A673 (cell line): Measurements from ENCODE around the gene DRC7. TPM values are rescaled to one million over a fixed set of nuclear protein-coding genes. Genes with fewer than 3 reads are reported as not detected.

Experiments used
- BruUV-seq: library from RNA; stranded (reverse); fragments of 400-500 nt; replicated peaks from 2 replicates; lab custom pipeline; 2021; lab: Mats Ljungman, UMichigan
- CTCF ChIA-PET: fragments of 300-600 bp; sonication (Branson Sonifier 250); formaldehyde crosslinking; loops from one replicate; lab custom pipeline; 2022; ENCODE audit warnings: antibody characterized with exemption; lab: Charles Lee
- POLR2A ChIA-PET: fragments of 300-600 bp; sonication (Branson Sonifier 250); formaldehyde crosslinking; loops from one replicate; lab custom pipeline; 2022; ENCODE audit warnings: antibody characterized with exemption; ENCODE audit not compliant: low non-redundant PET; lab: Charles Lee
- DNase-seq: peaks from one replicate; pipeline ENCODE4 v3.0.0-alpha.2; 2015; ENCODE audit warnings: low spot score
- H3K27ac ChIP-seq: fragments of 200-600 bp; sonication (generic); 2 replicates; pipeline ENCODE4 v1.5.1; 2016; ENCODE audit warnings: mixed run types, low read depth, mild to moderate bottlenecking, mixed read lengths, antibody characterized with exemption, low read length; ENCODE audit not compliant: poor library complexity, severe bottlenecking
- H3K27me3 ChIP-seq: fragments of 200-600 bp; sonication (generic); replicated peaks from 2 replicates; pipeline ENCODE4 v1.6.1; 2017; ENCODE audit warnings: mixed run types, low read depth, mild to moderate bottlenecking, mixed read lengths, antibody characterized with exemption, low read length; ENCODE audit not compliant: insufficient read depth, poor library complexity
- H3K36me3 ChIP-seq: fragments of 200-600 bp; sonication (generic); 2 replicates; pipeline ENCODE4 v1.6.1; 2016; ENCODE audit warnings: mixed run types, mild to moderate bottlenecking, mixed read lengths, antibody characterized with exemption, low read length; ENCODE audit not compliant: insufficient read depth, poor library complexity, severe bottlenecking
- H3K4me1 ChIP-seq: fragments of 200-600 bp; sonication (generic); 2 replicates; pipeline ENCODE4 v1.6.1; 2017; ENCODE audit warnings: mixed run types, mild to moderate bottlenecking, mixed read lengths, antibody characterized with exemption, low read length; ENCODE audit not compliant: insufficient read depth, poor library complexity, severe bottlenecking
- H3K4me3 ChIP-seq: fragments of 200-600 bp; sonication (generic); 2 replicates; pipeline ENCODE4 v1.5.1; 2016; ENCODE audit warnings: low read depth, mixed run types, mild to moderate bottlenecking, mixed read lengths, low read length; ENCODE audit not compliant: poor library complexity, severe bottlenecking
- H3K9me3 ChIP-seq: fragments of 200-600 bp; sonication (generic); 2 replicates; pipeline ENCODE4 v1.6.1; 2016; ENCODE audit warnings: mixed run types, low read depth, mild to moderate bottlenecking, mixed read lengths, antibody characterized with exemption, low read length; ENCODE audit not compliant: poor library complexity, severe bottlenecking
- EZH2 ChIP-seq: fragments of 200-600 bp; sonication (generic); IDR thresholded peaks from 2 replicates; pipeline ENCODE4 v1.6.1; 2017; ENCODE audit warnings: borderline replicate concordance, low read depth, mild to moderate bottlenecking, mixed read lengths, antibody characterized with exemption, low read length; ENCODE audit not compliant: poor library complexity, severe bottlenecking
- intact Hi-C: fragments of 100-400 bp; cut with micrococcal nuclease; formaldehyde crosslinking; loops from one replicate; pipeline ENCODE4 v1.10.0; 2022; ENCODE audit not compliant: unreplicated experiment
- total RNA-seq: library from RNA; stranded (reverse); gene quantifications from 2 replicates; pipeline ENCODE4 v1.2.3, GENCODE V29; 2021
- TF ChIP-seq, protein P1 (sequence below): fragments of 300-800, 200-600 bp; sonication (generic); conservative IDR thresholded peaks from 2 replicates; pipeline ENCODE4 v1.5.1; 2017; ENCODE audit warnings: low read depth, mild to moderate bottlenecking, antibody characterized with exemption, low read length, moderate library complexity, mixed read lengths

The DRC7 gene
- total RNA-seq, 1 experiment from 2014 or later, result not detected

- CTCF ChIA-PET, result no interaction called here
- BruUV-seq, result no TSS peak
Observed at GRCh38 chr16:57730771-57731730, 36.4 kb downstream of the DRC7 start.

GRCh38 chr16:57732037-57732436 is 37.4 kb downstream of the DRC7 start:
- no peak overlapping the region for H3K4me3 ChIP-seq
- H3K36me3 ChIP-seq, result peaks cover under 1% of the 10 kb centered on the region
- POLR2A ChIA-PET, result no interaction called here
- H3K4me1 ChIP-seq, result peaks cover 5% of the 10 kb centered on the region
- TF ChIP-seq, protein P1, sequence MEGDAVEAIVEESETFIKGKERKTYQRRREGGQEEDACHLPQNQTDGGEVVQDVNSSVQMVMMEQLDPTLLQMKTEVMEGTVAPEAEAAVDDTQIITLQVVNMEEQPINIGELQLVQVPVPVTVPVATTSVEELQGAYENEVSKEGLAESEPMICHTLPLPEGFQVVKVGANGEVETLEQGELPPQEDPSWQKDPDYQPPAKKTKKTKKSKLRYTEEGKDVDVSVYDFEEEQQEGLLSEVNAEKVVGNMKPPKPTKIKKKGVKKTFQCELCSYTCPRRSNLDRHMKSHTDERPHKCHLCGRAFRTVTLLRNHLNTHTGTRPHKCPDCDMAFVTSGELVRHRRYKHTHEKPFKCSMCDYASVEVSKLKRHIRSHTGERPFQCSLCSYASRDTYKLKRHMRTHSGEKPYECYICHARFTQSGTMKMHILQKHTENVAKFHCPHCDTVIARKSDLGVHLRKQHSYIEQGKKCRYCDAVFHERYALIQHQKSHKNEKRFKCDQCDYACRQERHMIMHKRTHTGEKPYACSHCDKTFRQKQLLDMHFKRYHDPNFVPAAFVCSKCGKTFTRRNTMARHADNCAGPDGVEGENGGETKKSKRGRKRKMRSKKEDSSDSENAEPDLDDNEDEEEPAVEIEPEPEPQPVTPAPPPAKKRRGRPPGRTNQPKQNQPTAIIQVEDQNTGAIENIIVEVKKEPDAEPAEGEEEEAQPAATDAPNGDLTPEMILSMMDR, result no peak
- TF ChIP-seq EZH2, result no peak
- BruUV-seq, result no TSS peak
- H3K27me3 ChIP-seq, result no peaks in the 10 kb centered on the region
- DNase-seq, result no peak
- no peak overlapping the region for H3K27ac ChIP-seq
- peaks cover 9% of the 10 kb centered on the region for H3K9me3 ChIP-seq
- intact Hi-C loops, result no loop called here
- CTCF ChIA-PET, result no interaction called here

More at GRCh38 chr16:57730771-57731730, 36.4 kb downstream of the DRC7 start:
- Histone ChIP-seq H3K4me3 (no peak overlapping the region), H3K27ac (no peak overlapping the region), H3K36me3 (no peaks in the 10 kb centered on the region), H3K4me1 (no peaks in the 10 kb centered on the region), H3K27me3 (no peaks in the 10 kb centered on the region), H3K9me3 (peaks cover 9% of the 10 kb centered on the region)
- POLR2A ChIA-PET, result no interaction called here
- TF ChIP-seq, protein P1, result no peak
- TF ChIP-seq EZH2, result no peak
- no peak for DNase-seq
- intact Hi-C loops, result no loop called here

GRCh38 chr16:57732714-57733113 is 38.1 kb downstream of the DRC7 start:
- CTCF ChIA-PET, result no interaction called here
- Histone ChIP-seq H3K4me1 (peaks cover 9% of the 10 kb centered on the region), H3K27ac (no peak overlapping the region), H3K4me3 (no peak overlapping the region), H3K9me3 (peaks cover 9% of the 10 kb centered on the region), H3K36me3 (peaks cover 7% of the 10 kb centered on the region), H3K27me3 (no peaks in the 10 kb centered on the region)
- intact Hi-C loops, result no loop called here
- TF ChIP-seq, protein P1, result no peak
- TF ChIP-seq EZH2, result no peak
- BruUV-seq, result no TSS peak
- POLR2A ChIA-PET, result no interaction called here
- no peak for DNase-seq
